WI38 (cell line): ENCODE data around the gene ANP32B.

Source experiments
- H3K4me3 ChIP-seq: 2 replicates; pipeline ENCODE4 v1.5.1; 2011; ENCODE audit warnings: low read depth, mild to moderate bottlenecking, control low read depth, low read length
- CTCF ChIP-seq: IDR thresholded peaks from 2 replicates; pipeline ENCODE4 v1.5.1; 2012; ENCODE audit warnings: low read depth, mild to moderate bottlenecking, control low read depth, low read length

Gene ANP32B

GRCh38 chr9:98020476-98021145 lies 37.5 kb downstream of the ANP32B start:
- H3K4me3 ChIP-seq, result no peak overlapping the region
- no peak for TF ChIP-seq CTCF

GRCh38 chr9:98021306-98022040 lies 38.3 kb downstream of the ANP32B start:
- TF ChIP-seq CTCF, result no peak

GRCh38 chr9:98022447-98022846 lies 39.3 kb downstream of the ANP32B start:
- no peak for TF ChIP-seq CTCF
- no peak overlapping the region for H3K4me3 ChIP-seq

More at GRCh38 chr9:98021306-98022040, 38.3 kb downstream of the ANP32B start:
- H3K4me3 ChIP-seq, result no peak overlapping the region

- no peak for TF ChIP-seq CTCF
- H3K4me3 ChIP-seq, result no peak overlapping the region
These were observed 41.6 kb downstream of the ANP32B start for GRCh38 chr9:98024702-98025101.

- no peak for TF ChIP-seq CTCF
- H3K4me3 ChIP-seq, result no peak overlapping the region
These were observed 48.0 kb downstream of the ANP32B start for GRCh38 chr9:98031169-98031568.

- no peak overlapping the region for H3K4me3 ChIP-seq
- no peak for TF ChIP-seq CTCF
These were observed 48.8 kb downstream of the ANP32B start for GRCh38 chr9:98031935-98032334.
